Measurements from ENCODE around the gene TNFAIP3.

The TNFAIP3 gene

DNA sequence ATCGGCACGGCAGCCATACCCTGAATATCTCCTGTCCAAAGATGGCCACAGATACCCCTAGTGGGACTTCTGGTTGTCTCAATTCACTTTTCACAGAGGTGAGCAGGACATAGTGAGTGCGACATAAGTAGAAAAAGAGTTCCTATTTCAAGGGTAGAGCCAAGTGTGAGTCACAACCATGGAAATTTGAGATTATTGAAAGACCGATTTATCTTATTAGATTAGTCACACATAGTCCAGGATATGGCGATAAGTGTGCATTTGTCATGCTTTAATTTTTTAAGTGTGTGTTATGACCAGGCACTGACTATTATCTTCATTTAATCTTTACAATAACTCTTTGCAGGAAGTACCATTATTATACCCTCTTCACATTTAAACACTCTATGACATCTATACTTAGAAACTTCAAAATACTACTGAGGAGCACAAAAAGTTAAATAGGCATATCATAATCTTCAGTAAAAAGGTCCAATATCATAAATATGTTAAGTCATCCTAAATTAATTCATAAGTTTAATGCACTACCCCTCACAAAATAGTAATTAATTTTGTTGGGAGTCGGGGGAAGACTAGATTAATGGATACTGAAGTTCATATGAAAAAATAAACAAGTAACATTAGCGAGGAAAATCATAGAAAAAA, 13.4 kb upstream of the TNFAIP3 start:
- TF ChIP-seq, protein P1, sequence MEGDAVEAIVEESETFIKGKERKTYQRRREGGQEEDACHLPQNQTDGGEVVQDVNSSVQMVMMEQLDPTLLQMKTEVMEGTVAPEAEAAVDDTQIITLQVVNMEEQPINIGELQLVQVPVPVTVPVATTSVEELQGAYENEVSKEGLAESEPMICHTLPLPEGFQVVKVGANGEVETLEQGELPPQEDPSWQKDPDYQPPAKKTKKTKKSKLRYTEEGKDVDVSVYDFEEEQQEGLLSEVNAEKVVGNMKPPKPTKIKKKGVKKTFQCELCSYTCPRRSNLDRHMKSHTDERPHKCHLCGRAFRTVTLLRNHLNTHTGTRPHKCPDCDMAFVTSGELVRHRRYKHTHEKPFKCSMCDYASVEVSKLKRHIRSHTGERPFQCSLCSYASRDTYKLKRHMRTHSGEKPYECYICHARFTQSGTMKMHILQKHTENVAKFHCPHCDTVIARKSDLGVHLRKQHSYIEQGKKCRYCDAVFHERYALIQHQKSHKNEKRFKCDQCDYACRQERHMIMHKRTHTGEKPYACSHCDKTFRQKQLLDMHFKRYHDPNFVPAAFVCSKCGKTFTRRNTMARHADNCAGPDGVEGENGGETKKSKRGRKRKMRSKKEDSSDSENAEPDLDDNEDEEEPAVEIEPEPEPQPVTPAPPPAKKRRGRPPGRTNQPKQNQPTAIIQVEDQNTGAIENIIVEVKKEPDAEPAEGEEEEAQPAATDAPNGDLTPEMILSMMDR (IDR thresholded peaks at IDR 0.05): no peak
- no peak for DNase-seq
- Mint-ChIP-seq H3K9me3 (peaks cover 13% of the 10 kb centered on the region), H3K27me3 (ENCODE audit: low read depth, poor library complexity) (no peaks in the 10 kb centered on the region), H3K4me3 (no peak overlapping the region), H3K4me1 (no peaks in the 10 kb centered on the region), H3K36me3 (ENCODE audit: low read depth) (peaks cover 13% of the 10 kb centered on the region), H3K27ac (no peak overlapping the region)

DNA sequence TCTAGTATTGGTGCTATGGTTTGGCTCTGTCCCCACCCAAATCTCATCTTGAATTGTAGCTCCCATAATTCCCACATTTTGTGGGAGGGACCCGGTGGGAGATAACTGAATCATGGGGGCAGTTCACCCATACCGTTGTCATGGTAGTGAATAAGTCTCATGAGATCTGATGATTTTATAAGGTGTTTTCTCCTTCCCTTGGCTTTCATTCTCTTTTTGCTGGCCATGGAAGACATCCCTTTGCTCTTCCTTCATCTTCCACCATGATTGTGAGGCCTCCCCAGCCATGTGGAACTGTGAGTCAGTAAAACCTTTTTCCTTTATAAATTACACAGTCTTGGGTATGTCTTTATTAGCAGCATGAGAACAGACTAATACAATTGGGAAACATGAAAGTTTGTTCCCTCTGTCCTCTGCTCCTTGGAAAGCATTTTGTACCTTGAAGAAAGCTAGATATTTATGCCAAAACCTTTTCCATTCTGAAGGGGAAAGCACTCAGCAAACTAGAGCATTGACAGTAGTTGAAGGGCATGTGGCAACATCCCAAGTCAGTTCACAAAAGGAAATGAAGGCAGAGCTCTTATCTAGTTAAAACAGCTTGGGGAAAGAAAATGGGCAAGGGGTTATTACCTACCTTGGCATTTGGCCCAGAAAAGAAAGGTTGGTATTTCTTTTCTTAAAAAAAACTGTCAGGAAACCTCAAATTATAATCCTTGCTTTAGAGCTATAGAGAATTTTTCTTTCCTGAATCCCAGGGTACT, 10.7 kb upstream of the TNFAIP3 start:
- Mint-ChIP-seq H3K27ac (no peak overlapping the region), H3K27me3 (ENCODE audit: low read depth, poor library complexity) (no peaks in the 10 kb centered on the region), H3K4me3 (no peak overlapping the region), H3K36me3 (ENCODE audit: low read depth) (peaks cover 13% of the 10 kb centered on the region), H3K9me3 (peaks cover 13% of the 10 kb centered on the region), H3K4me1 (peaks cover 7% of the 10 kb centered on the region)
- DNase-seq: no peak
- TF ChIP-seq, protein P1 (IDR thresholded peaks at IDR 0.05): no peak

DNA sequence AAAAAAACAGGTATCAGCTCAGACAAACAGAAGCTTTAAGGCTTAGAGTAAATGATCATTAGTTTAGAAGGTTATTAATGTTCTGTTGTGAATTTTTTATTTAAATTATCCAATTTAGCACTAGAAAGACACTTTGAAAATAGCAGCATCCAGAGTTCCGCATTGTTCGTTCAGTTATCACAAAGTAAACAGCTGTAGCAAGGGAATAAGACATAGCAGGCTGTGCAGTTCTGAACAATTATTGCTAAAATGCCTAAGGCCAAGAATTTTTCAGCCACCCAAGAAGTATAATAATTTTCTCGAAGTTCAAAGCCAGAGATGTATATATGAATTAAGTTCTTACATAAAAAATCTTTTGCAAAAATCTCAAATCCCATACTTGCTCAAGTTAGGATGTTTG, 8.0 kb upstream of the TNFAIP3 start:
- TF ChIP-seq, protein P1 (IDR thresholded peaks at IDR 0.05): no peak
- no peak for DNase-seq
- peaks cover 13% of the 10 kb centered on the region for H3K36me3 Mint-ChIP-seq (ENCODE audit: low read depth)
- H3K9me3 Mint-ChIP-seq: peaks cover 13% of the 10 kb centered on the region
- peaks cover 15% of the 10 kb centered on the region for H3K4me1 Mint-ChIP-seq
- H3K27me3 Mint-ChIP-seq (ENCODE audit: low read depth, poor library complexity): no peaks in the 10 kb centered on the region
- no peak overlapping the region for H3K27ac Mint-ChIP-seq
- H3K4me3 Mint-ChIP-seq: no peak overlapping the region

DNA sequence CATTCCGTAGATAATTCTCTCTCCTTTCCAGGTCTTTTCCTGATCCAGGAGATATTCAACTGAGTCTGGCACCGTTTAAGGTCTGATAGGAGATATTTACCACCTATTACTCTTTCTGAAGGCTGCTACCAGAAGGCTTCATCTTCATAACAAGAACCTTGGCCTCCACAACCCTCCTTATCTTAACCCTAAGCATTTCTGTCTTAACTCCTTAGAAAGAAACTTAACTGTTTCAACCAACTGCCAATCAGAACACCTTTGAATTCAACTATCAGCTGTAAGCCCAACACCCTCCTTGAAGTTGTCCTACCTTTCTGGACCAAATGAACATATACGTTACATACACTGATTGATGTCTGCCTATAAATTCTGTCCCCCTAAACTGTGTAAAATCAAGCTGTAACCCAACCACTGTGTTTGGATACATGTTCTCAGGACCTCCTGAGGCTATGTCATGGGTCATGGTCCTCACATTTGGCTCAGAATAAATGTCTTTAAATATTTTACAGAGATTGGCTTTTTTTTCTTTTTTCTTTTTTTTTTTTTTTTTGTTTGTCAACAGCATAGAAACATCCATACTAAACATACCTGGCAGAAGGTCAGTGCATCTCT, 6.6 kb upstream of the TNFAIP3 start:
- Mint-ChIP-seq H3K36me3 (ENCODE audit: low read depth) (peaks cover 8% of the 10 kb centered on the region), H3K4me3 (no peak overlapping the region), H3K4me1 (peaks cover 29% of the 10 kb centered on the region), H3K27me3 (ENCODE audit: low read depth, poor library complexity) (peaks cover 5% of the 10 kb centered on the region), H3K9me3 (peaks cover 12% of the 10 kb centered on the region), H3K27ac (no peak overlapping the region)
- no peak for DNase-seq
- TF ChIP-seq, protein P1 (IDR thresholded peaks at IDR 0.05): no peak

DNA sequence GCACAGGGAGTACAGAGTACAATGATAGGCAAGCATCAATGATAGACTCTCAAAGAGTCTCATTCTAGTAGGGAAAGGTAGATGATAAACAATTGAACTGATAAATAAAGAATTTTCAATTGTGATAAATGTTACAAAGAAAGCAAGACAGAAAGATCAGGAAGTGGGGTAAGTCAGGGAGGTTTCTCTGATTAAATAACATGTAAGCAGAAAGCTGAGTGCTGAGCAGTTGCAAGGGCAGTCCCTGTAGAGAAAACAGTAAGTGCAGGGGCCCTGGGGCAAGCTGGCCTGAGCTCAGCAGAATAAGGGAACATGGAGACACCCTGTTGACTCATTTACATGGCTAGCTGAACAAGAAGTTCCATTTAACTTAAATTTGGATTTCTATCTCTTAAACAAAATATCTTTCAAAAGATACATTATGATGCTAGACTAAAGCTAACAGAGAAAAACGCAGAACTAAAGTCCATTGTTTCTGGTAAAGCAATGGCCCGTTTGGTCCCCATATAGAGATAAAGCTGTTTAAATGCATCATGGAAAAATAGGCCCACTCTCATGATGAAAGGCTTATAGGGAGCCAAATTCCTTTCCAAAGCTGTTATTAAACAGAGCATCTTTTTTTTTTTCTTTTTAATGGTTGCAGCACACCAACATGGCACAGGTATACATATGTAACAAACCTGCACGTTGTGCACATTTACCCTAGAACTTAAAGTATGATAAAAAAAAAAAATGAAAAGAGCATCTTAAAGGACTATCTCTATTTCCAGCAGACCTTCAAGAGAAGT, 5.3 kb upstream of the TNFAIP3 start:
- H3K27me3 Mint-ChIP-seq (ENCODE audit: low read depth, poor library complexity): peaks cover 7% of the 10 kb centered on the region

More for the DNA sequence above, 5.3 kb upstream of the TNFAIP3 start:
- H3K4me3 Mint-ChIP-seq: no peak overlapping the region
- TF ChIP-seq, protein P1 (IDR thresholded peaks at IDR 0.05): no peak
- DNase-seq: no peak
- peaks cover 5% of the 10 kb centered on the region for H3K9me3 Mint-ChIP-seq
- H3K27ac Mint-ChIP-seq: no peak overlapping the region
- H3K36me3 Mint-ChIP-seq (ENCODE audit: low read depth): peaks cover 3% of the 10 kb centered on the region
- H3K4me1 Mint-ChIP-seq: peaks cover 41% of the 10 kb centered on the region
